SU-DHL-6 (cell line): ENCODE results near the gene LGR6.

Experiments
- H2AFZ ChIP-seq: fragments of 200-600 bp; sonication (generic); 2 replicates; pipeline ENCODE4 v1.6.1; 2014; ENCODE audit warnings: low read depth, mild to moderate bottlenecking, moderate library complexity, mixed read lengths, antibody characterized with exemption, low read length; ENCODE audit not compliant: severe bottlenecking
- H3F3A ChIP-seq: fragments of 200-600 bp; shearing (Covaris generic); 2 replicates; pipeline ENCODE4 v1.6.0; 2016; ENCODE audit warnings: antibody characterized with exemption, mild to moderate bottlenecking; ENCODE audit not compliant: insufficient read depth
- H3K27ac ChIP-seq: fragments of 200-600 bp; sonication (generic); 2 replicates; pipeline ENCODE4 v1.5.1; 2016; ENCODE audit warnings: low read depth, mild to moderate bottlenecking, low read length, moderate library complexity, mixed read lengths
- H3K27me3 ChIP-seq: fragments of 200-600 bp; sonication (generic), shearing (Covaris generic); 2 replicates; pipeline ENCODE4 v1.6.0; 2014; ENCODE audit warnings: mild to moderate bottlenecking, low read length
- H3K36me3 ChIP-seq: fragments of 200-600 bp; sonication (generic); 2 replicates; pipeline ENCODE4 v1.6.1; 2014; ENCODE audit warnings: mild to moderate bottlenecking, low read length, mixed read lengths
- H3K4me2 ChIP-seq: fragments of 300-600, 200-600 bp; shearing (Covaris generic), sonication (generic); 2 replicates; pipeline ENCODE4 v1.6.0; 2014; ENCODE audit warnings: low read length, low read depth, mild to moderate bottlenecking; ENCODE audit not compliant: poor library complexity, severe bottlenecking
- H3K4me3 ChIP-seq: fragments of 200-600 bp; sonication (generic); 2 replicates; pipeline ENCODE4 v1.5.1; 2014; ENCODE audit warnings: antibody characterized with exemption, low read length, mild to moderate bottlenecking, mixed read lengths; ENCODE audit not compliant: insufficient read depth, poor library complexity, severe bottlenecking
- H3K79me2 ChIP-seq: fragments of 200-600 bp; sonication (generic); 2 replicates; pipeline ENCODE4 v1.6.1; 2014; ENCODE audit warnings: mild to moderate bottlenecking, low read length, moderate library complexity; ENCODE audit not compliant: insufficient read depth
- H3K9ac ChIP-seq: fragments of 200-600 bp; sonication (generic); 2 replicates; pipeline ENCODE4 v1.7.0; 2014; ENCODE audit warnings: mild to moderate bottlenecking, low read length
- H3K9me2 ChIP-seq: fragments of 200-600 bp; sonication (generic); replicated peaks from 2 replicates; pipeline ENCODE4 v1.6.1; 2014; ENCODE audit warnings: low read length; ENCODE audit not compliant: insufficient read depth
- H3K9me3 ChIP-seq: fragments of 200-600 bp; sonication (generic); 2 replicates; pipeline ENCODE4 v1.6.1; 2014; ENCODE audit warnings: low read length, mixed read lengths; ENCODE audit not compliant: insufficient read depth
- H4K20me1 ChIP-seq: fragments of 200-600 bp; sonication (generic); 2 replicates; pipeline ENCODE4 v1.6.1; 2014; ENCODE audit warnings: low read depth, mild to moderate bottlenecking, antibody characterized with exemption, low read length, moderate library complexity, mixed read lengths
- EZH2phosphoT487 ChIP-seq: fragments of 200-600 bp; sonication (generic), shearing (Covaris generic); conservative IDR thresholded peaks from 2 replicates; pipeline ENCODE4 v1.6.1; 2018; ENCODE audit warnings: mild to moderate bottlenecking, antibody characterized with exemption, low read length, moderate library complexity, mixed read lengths
- TF ChIP-seq, protein P1 (sequence below): fragments of 200-600 bp; sonication (generic); IDR thresholded peaks from one replicate; pipeline ENCODE4 v1.5.1; 2017; ENCODE audit warnings: antibody characterized with exemption, mild to moderate bottlenecking, low read length, moderate library complexity; ENCODE audit not compliant: insufficient read depth, poor library complexity, severe bottlenecking

The LGR6 gene

DNA sequence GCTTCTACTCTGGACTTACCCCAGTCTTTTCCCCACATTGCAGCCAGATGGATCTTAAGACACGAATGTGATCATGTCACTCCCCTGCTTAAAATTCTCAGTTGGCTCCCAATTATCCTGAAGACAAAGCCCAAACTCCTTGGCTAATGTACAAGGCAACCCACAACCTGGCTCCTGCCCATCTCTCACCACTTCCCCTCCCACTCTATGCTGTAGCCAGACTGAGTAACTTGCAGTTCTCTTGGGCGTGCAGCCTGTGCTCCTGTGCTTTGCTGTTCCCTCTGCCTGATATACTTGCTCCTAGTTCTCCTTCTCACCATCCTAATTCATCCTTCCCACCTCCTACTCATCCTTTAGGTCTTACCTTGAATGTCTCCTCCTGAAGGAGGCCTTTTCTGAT, 56.2 kb downstream of the LGR6 start:
- H3K36me3 ChIP-seq, result no peaks in the 10 kb centered on the region
- H3K9me3 ChIP-seq, result no peaks in the 10 kb centered on the region
- H3K4me2 ChIP-seq, result no peak overlapping the region
- H3K27me3 ChIP-seq, result no peaks in the 10 kb centered on the region
- H3K4me3 ChIP-seq, result no peak overlapping the region
- no peaks in the 10 kb centered on the region for H3F3A ChIP-seq
- TF ChIP-seq, protein P1, sequence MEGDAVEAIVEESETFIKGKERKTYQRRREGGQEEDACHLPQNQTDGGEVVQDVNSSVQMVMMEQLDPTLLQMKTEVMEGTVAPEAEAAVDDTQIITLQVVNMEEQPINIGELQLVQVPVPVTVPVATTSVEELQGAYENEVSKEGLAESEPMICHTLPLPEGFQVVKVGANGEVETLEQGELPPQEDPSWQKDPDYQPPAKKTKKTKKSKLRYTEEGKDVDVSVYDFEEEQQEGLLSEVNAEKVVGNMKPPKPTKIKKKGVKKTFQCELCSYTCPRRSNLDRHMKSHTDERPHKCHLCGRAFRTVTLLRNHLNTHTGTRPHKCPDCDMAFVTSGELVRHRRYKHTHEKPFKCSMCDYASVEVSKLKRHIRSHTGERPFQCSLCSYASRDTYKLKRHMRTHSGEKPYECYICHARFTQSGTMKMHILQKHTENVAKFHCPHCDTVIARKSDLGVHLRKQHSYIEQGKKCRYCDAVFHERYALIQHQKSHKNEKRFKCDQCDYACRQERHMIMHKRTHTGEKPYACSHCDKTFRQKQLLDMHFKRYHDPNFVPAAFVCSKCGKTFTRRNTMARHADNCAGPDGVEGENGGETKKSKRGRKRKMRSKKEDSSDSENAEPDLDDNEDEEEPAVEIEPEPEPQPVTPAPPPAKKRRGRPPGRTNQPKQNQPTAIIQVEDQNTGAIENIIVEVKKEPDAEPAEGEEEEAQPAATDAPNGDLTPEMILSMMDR, result no peak
- no peak for TF ChIP-seq EZH2phosphoT487
- H3K27ac ChIP-seq, result no peak overlapping the region
- H3K9ac ChIP-seq, result no peak overlapping the region
- H3K79me2 ChIP-seq, result no peaks in the 10 kb centered on the region
- H2AFZ ChIP-seq, result no peak overlapping the region
- no peaks in the 10 kb centered on the region for H3K9me2 ChIP-seq
- H4K20me1 ChIP-seq, result no peaks in the 10 kb centered on the region

DNA sequence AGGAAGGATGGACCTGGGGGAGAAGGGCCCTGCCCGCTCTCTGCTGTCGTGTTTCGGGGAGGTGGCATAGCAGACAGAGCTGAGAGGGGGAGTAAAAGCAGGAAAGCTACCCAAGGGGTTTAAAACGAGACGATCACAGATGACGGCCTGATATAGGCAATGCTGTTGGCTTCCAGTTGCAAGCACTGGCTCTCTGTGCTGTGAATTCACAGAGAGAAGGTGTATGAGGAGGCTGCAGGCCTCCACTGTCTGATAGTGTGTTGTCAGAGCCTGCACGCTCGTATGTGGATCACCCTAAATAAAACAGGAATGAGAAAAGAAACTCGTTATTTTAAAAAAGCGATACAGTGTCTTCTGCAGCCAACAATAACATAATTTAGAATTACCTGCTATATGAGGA, 57.4 kb downstream of the LGR6 start:
- Histone ChIP-seq H3K36me3 (no peaks in the 10 kb centered on the region), H3K27ac (no peak overlapping the region), H3K27me3 (no peaks in the 10 kb centered on the region), H3K4me3 (no peak overlapping the region), H4K20me1 (no peaks in the 10 kb centered on the region), H3K79me2 (no peaks in the 10 kb centered on the region), H3K9ac (no peak overlapping the region), H3K9me2 (no peaks in the 10 kb centered on the region), H2AFZ (no peak overlapping the region), H3K9me3 (no peaks in the 10 kb centered on the region), H3K4me2 (no peak overlapping the region), H3F3A (no peaks in the 10 kb centered on the region)
- TF ChIP-seq, protein P1, result no peak
- no peak for TF ChIP-seq EZH2phosphoT487

DNA sequence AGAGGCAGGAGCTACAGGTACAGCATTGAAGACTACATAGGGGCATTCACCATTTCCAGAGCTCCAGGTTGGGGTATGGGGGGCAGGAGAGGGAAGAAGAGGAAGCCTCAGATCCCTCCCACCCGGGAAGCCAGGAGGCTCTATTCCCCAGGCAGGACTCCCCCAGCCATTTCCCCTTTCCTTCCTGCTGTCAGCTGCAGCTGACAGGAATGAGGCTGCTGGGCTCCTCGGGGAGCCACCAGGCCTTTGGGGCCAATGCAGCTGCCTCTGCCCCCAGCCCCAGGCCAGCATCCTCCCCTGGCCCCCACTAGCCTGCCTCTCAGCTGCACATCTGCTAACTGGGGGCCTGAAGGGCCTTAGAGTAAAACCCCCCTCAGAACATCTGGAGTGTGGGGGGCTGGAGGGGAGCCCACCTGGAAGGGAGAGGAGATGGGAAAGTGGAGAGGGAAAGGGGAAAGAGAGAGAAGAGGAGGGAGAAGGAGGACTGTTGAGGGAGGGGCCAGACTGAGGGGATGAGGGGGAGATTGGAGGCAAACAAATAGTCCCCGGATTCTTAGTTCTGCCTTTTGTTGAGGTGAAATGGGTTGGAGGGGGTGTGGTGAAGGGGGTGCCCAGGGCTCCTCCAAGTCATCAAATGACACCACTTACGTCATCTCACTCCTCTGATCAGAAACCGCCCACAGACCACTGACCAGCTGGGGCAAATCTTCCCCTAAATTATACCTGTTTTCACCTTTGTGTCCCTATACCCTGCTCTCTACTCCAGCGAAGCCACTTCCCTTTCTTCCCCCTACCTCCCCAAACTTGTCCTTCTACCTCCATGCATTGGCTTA, 58.0 kb downstream of the LGR6 start:
- no peaks in the 10 kb centered on the region for H3K36me3 ChIP-seq
- H3K27ac ChIP-seq, result no peak overlapping the region
- H2AFZ ChIP-seq, result no peak overlapping the region
- no peaks in the 10 kb centered on the region for H3K27me3 ChIP-seq
- no peak overlapping the region for H3K4me2 ChIP-seq
- no peak overlapping the region for H3K9ac ChIP-seq
- no peak overlapping the region for H3K4me3 ChIP-seq
- H3K9me2 ChIP-seq, result no peaks in the 10 kb centered on the region
- no peaks in the 10 kb centered on the region for H4K20me1 ChIP-seq
- H3F3A ChIP-seq, result no peaks in the 10 kb centered on the region
- TF ChIP-seq, protein P1, result no peak
- TF ChIP-seq EZH2phosphoT487, result no peak
- H3K9me3 ChIP-seq, result no peaks in the 10 kb centered on the region
- no peaks in the 10 kb centered on the region for H3K79me2 ChIP-seq
